SW480 (cell line): ENCODE results near the gene OCEL1.
A peak's percentile ranks its signal among the peaks of the same experiment; 100 is the strongest.
"Not testable (repeated sequence)": the region's sequence is repeated elsewhere in the genome, so short reads cannot be mapped to it uniquely, and the experiment has no call there.

Experiments used
- DNase-seq: peaks from one replicate; pipeline ENCODE4 v3.0.0-alpha.2; 2016; ENCODE audit warnings: low spot score

OCEL1 gene

GRCh38 chr19:17264641-17264979 lies 38.6 kb downstream of the OCEL1 start, which contains the start of gene USHBP1:
TSS of gene USHBP1 (minus strand) at chr19:17264745. CDS start at chr19:17264299, 446 bp downstream.
- DNase-seq, result no peak

GRCh38 chr19:17266026-17266425 lies 40.0 kb downstream of the OCEL1 start:
- no peak for DNase-seq

- DNase-seq, result no peak
Observed at GRCh38 chr19:17266589-17266974, 40.6 kb downstream of the OCEL1 start.

GRCh38 chr19:17266975-17267788 lies 41.2 kb downstream of the OCEL1 start, which contains the start of gene BABAM1:
TSS of gene BABAM1 (plus strand) at chr19:17267443. CDS start at chr19:17268807, 1,364 bp downstream.
- DNase-seq, result peak; percentile 99

GRCh38 chr19:17268754-17269153 lies 42.7 kb downstream of the OCEL1 start:
- DNase-seq, result no peak

- DNase-seq, result not testable (repeated sequence)
Observed at GRCh38 chr19:17274892-17275291, 48.9 kb downstream of the OCEL1 start.

- DNase-seq, result no peak
Observed at GRCh38 chr19:17275441-17276175, 49.6 kb downstream of the OCEL1 start.
